NB4 (cell line): ENCODE measurements around the gene ANKRD53.

Experiments used
- POLR2A ChIP-seq: IDR thresholded peaks from 2 replicates; pipeline ENCODE4 v1.6.1; 2011; ENCODE audit warnings: mild to moderate bottlenecking; ENCODE audit not compliant: insufficient read length; ENCODE audit errors: extremely low read depth
- TF ChIP-seq, protein P1 (sequence below): IDR thresholded peaks from one replicate; pipeline ENCODE4 v1.5.1; 2012; ENCODE audit warnings: low read depth, low read length

DNA sequence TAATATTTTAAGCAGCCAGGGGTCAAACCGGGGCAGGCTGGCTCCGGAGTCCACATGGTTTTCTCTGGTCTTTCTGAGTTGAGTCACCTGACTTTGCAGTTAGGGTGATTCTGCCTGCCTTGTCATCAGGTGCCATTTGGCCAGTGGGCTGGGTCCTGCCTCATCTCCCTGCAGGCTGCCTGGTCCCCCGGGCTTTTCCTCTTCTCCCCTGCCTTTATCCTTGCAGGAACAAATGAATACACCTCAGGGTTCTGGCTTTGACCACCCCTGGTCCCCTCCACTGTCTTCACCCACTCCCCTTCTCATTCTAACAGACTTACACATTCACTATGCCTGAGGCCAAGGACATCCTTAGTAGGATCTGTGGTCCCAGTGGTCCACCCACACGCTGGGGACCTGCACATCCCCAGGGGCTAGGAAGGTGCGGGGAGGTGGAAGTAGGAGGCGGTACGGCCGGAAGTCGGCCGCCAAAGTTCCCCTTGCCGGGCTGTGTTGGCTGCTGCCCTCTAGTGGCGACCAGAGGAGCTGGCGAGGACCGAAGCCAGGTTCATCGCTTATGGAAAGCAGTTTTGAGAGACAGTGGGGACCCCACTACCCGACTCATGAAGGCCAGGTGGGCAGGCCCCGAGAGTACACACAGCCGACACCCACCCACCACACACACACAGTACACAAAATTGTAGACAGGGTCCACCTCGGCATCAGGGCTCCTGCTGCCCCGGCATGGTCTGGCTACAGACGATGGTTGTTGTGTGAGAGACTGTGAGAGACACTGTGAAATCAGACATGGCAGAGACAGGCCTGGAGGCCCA lies 22.6 kb downstream of the ANKRD53 start:
- TF ChIP-seq, protein P1, sequence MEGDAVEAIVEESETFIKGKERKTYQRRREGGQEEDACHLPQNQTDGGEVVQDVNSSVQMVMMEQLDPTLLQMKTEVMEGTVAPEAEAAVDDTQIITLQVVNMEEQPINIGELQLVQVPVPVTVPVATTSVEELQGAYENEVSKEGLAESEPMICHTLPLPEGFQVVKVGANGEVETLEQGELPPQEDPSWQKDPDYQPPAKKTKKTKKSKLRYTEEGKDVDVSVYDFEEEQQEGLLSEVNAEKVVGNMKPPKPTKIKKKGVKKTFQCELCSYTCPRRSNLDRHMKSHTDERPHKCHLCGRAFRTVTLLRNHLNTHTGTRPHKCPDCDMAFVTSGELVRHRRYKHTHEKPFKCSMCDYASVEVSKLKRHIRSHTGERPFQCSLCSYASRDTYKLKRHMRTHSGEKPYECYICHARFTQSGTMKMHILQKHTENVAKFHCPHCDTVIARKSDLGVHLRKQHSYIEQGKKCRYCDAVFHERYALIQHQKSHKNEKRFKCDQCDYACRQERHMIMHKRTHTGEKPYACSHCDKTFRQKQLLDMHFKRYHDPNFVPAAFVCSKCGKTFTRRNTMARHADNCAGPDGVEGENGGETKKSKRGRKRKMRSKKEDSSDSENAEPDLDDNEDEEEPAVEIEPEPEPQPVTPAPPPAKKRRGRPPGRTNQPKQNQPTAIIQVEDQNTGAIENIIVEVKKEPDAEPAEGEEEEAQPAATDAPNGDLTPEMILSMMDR = peak; percentile 97
- peak; percentile 19 for TF ChIP-seq POLR2A
